Stimulated activated CD4-positive, alpha-beta T cell treated with anti-CD3 and anti-CD28 coated beads, Interleukin-4, amount 100 ng/mL, for 4 hours (primary cell): ENCODE measurements around the gene TMEM184A.

Experiments used
- DNase-seq, 2 experiments: peaks; one replicate each; pipeline ENCODE4 v3.0.0-alpha.2; 2020

Gene TMEM184A

GRCh38 chr7:1555813-1556543, at the start of gene TMEM184A:
Gene TMEM184A (minus strand): TSS chr7:1556205. CDS start chr7:1555484, 721 bp downstream.
- DNase-seq, result peak; percentile 39 to 40

GRCh38 chr7:1604383-1604782, 48.4 kb upstream of the TMEM184A start:
- no peak for DNase-seq

DNA sequence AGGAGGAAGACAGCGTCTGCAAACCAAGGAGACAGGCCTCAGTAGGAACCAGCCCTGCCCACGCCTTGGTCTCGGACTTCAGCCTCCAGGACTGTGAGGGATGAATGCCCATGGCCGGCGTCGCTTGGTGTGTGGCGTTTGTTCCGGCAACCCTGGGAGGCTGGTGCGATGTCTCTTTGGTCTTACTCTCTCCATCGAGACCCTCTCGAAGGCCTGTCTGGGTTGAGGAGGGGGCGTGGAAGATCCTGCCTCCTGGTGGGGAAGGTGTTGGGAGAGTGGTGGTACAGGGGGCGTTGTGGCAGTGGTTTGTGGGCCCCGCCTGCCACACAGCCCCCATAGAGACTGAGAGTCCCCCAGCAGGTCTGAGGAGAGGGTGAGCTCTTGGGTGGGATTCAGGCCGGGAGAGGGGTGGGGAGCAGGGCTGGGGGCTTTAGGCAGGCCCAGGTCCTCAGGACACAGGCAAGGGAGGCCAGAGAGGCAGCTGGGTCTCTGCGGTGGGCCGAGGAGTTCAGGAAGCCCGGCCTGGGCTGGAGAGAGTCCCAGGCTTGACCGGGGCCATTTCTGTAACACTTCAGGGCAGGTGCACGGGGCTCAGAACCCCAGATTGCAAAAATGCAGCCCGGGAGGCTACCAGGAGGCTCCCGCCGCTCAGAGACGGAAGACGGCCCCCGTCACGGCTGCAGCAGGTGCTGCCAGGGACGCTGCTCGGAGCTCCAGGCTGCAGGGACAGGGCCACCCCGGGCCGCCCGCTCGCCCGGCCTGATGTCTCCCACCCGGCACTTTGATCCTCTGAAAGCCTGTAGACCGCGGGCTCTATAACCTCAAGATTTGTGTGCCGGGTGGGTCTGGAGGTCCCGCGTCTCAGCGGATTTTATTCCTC, 47.6 kb upstream of the TMEM184A start:
- DNase-seq, result no peak

DNA sequence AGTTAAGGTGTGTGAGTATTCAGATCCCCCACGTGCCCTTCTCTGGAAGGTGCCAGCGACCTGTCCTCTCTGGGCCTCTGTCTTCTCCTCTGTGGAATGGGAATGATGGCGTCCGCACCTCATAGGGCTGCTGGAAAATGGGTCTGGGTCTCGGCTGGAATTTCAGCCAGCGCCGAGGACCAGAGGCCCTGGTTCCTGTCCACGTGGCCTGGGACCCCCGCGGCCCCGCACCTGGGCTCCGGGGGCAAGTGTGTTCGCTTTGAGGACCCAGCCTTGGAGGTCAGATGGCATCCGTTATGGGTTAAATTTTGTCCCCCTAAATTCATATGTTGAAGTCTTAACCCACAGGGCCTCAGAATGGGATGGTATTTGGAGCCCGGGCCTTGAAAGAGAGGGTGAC, 46.4 kb upstream of the TMEM184A start:
- no peak for DNase-seq

DNA sequence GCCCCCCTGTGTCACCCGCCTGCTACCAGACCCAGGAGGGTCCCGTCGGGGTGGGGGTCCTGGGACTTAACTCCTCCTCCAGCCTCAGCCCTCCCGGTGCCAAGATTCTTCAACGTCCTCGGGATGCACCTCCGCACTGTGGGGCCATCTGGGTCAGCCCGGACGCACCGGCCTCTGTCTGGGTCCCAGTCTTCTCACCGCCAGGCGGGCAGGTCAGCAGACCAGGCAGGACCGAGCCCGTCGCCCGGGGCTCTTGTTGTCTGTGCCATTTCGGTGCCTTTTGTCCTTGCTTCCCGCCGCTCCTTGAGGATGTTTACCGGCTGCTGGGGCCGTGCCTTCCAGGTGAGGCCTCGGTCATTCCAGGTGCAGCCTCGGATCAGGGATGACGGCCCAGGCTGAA, 46.0 kb upstream of the TMEM184A start:
- no peak for DNase-seq

DNA sequence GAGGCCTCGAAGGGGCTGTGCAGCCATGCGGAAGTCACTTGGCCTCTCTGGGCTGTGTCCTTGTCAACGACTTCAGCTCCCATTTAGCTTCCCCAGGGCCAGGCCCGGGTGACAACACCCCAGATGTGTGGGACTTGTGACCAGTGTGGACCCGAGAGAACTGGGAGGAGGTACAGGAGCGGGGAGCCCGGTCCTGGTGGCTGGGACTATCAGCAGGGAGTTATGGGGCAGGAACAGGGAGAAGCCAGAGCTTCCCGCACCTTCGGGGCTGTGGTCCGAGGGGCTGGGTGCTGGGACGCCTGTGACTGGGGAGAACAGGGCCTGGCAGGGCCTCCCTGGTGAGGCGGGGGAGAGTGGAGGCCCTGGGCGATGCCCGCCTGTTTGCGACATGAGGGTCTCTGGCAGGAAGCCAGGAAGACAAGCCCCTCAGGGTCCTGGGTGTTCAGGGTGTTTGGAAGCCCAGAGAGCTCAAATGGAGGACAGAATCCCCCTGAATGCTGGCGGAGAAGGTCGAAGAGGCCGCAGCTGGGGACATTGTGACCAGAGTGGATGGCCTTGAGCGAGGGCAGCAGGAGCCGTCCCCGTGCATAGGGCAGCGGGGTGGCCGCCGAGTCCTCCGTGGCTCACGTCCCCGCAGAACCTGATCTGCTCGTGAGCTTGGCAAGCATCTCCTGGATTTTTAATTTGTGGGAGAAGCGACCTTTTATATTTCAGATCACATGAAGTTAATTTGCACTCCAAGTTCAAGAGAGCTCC, 43.8 kb upstream of the TMEM184A start:
- DNase-seq, result no peak

- no peak for DNase-seq
These were observed 43.1 kb upstream of the TMEM184A start for GRCh38 chr7:1598961-1599639.

DNA sequence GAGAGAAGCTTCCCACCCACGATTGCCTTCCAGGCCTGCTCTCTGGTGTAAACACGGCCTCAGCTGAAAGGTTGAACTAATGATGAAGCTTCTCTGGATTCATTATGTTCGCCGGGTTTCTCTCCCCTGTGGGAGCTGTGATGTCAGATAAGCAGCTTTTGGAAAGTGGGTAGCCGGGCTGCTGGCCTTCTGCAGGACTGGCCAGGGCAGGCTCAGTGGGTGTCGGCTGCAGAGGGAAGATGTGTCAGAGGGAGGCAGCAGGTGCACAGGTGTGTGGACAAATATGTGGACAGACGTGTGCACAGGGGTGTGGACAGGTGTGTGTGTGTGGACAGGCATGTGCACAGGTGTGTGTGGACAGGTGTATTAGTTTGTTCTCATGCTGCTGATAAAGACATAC, 42.3 kb upstream of the TMEM184A start:
- no peak for DNase-seq

DNA sequence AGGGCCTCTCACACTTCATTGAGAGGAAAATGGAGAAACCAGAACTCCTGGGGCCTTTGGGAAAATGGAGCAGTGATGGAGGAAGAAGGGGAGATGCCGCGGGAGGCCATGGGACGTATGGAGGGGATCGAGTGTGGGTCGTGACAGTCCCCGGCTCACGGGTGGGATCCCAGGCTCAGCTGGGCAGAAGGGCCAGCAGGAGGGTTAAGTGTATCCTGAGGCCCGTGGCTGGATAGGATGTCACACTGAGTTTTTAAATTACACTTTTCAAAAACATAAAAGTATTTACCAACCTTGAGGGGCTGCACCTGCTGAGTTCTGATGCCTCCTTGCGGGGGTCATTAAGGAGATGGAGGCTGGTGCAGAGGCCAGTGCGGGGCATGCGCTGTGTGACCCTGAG, 41.8 kb upstream of the TMEM184A start:
- no peak for DNase-seq

- DNase-seq, result no peak
These were observed 41.2 kb upstream of the TMEM184A start for GRCh38 chr7:1597066-1597760.

- DNase-seq, result no peak
These were observed 40.4 kb upstream of the TMEM184A start for GRCh38 chr7:1596181-1597043.

- no peak for DNase-seq
These were observed 39.6 kb upstream of the TMEM184A start for GRCh38 chr7:1595636-1596035.

GRCh38 chr7:1595027-1595426, 39.0 kb upstream of the TMEM184A start:
- DNase-seq, result no peak

DNA sequence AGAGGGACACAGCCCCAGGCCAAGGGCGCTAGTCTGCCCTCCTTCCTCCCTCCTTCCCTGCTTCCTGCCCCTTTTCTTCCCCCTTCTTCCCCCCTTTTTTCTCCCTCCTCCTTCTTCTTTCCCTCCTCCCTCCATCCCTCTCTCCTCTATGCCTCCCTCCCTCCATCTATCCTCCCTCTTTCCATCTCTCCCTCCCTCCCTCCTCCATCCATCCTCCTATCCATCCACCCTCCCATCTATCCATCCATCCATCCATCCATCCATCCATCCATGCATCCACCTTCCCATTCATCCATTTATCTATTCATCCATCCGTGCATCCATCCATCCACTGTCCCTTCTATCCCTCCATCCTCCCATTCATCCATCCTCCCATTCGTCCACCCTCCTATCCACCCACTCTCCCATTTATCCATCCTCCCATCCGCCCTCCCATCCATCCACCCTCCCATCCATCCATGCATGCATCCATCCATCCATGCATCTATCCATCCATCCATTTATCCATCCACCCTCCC, 38.0 kb upstream of the TMEM184A start:
- DNase-seq, result no peak

DNA sequence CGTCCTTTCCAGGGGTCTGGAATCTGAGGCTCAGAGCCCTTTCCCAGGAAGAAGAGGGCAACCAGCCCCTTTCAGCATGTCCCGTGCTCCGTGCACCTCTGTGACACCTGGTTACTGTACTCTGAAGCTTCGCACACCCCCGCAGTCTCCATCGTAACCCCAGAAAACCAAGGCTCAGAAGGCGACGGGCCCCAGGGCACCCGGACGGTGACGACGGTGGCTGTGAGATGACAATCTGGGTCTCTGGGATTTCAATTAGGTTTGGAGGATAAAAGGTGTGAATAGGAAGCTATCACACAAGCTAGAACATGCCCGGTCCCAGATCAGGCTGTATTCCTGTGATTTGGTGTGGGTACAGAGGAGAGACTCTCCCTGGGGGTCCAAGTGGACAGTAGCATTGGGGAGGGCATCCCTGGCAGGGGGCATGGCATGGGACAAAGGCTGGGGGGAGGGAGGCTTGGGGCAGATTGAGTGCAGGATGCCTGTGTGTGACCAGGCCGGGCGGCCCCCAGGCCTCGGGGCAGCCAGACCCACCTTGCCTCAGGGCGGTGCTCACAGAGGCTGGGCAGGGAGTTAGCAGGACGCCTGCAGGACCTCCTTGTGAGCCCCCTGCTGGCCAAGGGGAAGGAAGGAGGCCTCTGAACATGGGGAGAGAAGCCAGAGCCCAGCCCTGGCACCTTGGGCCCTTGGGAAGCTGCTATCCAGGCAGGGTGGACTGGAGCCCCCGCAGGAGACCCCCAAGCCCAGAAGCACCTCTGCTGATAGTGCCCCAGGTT, 37.3 kb upstream of the TMEM184A start:
- no peak for DNase-seq

DNA sequence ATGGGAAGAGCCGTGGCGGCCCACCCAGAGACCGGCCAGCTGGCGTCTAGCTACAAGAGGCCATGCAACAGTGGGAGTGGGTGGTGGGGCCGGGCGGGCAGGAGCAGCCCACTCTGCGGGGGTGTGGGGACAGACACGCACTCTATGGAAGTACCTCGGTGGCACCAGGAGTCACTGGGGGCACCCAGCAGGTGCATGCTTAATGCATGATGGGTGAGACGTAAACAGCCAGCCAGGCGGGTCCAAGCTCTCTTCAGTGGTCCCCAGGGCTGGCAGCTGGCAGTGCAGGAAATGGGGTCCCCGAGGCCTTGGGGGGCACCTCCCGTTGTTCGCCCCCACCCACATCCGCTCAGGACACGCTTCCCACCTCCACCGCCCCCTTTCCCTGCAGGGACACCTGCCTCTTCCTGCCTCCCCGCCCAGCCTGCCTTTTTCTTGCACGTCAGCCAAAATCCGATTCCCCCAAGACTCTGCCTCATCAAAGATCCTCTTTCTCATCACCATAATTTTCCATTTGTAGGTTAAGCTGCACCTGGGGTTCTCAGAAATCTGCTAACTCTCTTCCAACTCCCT, 36.4 kb upstream of the TMEM184A start:
- no peak for DNase-seq

GRCh38 chr7:1591876-1592275, 35.9 kb upstream of the TMEM184A start:
- DNase-seq, result no peak

GRCh38 chr7:1591396-1591795, 35.4 kb upstream of the TMEM184A start:
- no peak for DNase-seq

DNA sequence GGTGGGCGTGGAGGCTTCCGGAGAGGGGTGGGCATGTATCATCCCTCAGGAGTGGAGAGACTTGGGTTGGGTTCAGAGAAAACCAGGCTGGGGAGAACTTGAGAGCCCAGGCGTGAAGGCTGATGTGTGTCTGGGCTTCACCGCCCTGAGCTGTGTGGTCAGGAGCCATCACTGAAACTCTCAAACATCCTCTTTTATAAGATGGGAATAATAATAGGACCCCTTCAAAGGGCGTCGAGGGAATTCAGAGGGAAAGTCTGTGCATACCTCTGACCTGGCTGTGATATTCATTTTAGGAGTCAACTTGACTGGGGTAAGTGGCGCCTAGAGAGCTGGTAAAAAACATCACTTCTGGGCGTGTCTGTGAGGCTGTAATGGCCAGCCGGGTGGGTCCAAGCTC, 34.9 kb upstream of the TMEM184A start:
- DNase-seq, result no peak

- DNase-seq, result no peak
These were observed 34.5 kb upstream of the TMEM184A start for GRCh38 chr7:1590476-1590875.
